Activated CD4-positive, alpha-beta T cell treated with anti-CD3 and anti-CD28 coated beads, Interleukin-10, Interleukin-2, amounts not matched to agents 100 ng/mL and 50 ng/mL, durations not matched to agents 16 hours and 8 hours (primary cell): ENCODE measurements around the gene TPGS1.
A peak's percentile ranks its signal among the peaks of the same experiment; 100 is the strongest.

Source experiments
- DNase-seq: peaks from one replicate; pipeline ENCODE4 v3.0.0-alpha.2; 2020

The TPGS1 gene

GRCh38 chr19:522726-523125 lies 15.4 kb downstream of the TPGS1 start:
- DNase-seq: no peak

GRCh38 chr19:524062-524674 lies 16.9 kb downstream of the TPGS1 start:
- no peak for DNase-seq

GRCh38 chr19:525029-525428 lies 17.7 kb downstream of the TPGS1 start:
- DNase-seq: no peak

- DNase-seq: no peak
Measured at GRCh38 chr19:525857-526419, 18.6 kb downstream of the TPGS1 start.

GRCh38 chr19:530134-531008 lies 23.1 kb downstream of the TPGS1 start:
- no peak for DNase-seq

GRCh38 chr19:531009-531752 lies 23.9 kb downstream of the TPGS1 start:
- DNase-seq: peak; percentile 94

- no peak for DNase-seq
Measured at GRCh38 chr19:531753-532560, 24.7 kb downstream of the TPGS1 start, which contains the start of gene CDC34. Gene CDC34 (plus strand): TSS chr19:531760. CDS start chr19:531932, 172 bp downstream.

- DNase-seq: peak; percentile 55
Measured at GRCh38 chr19:532561-533363, 25.5 kb downstream of the TPGS1 start.

- no peak for DNase-seq
Measured at GRCh38 chr19:533364-534058, 26.2 kb downstream of the TPGS1 start.

GRCh38 chr19:534088-534487 lies 26.8 kb downstream of the TPGS1 start:
- no peak for DNase-seq

- no peak for DNase-seq
Measured at GRCh38 chr19:535017-535835, 27.9 kb downstream of the TPGS1 start.

- no peak for DNase-seq
Measured at GRCh38 chr19:536031-536880, 29.0 kb downstream of the TPGS1 start.

GRCh38 chr19:536881-537404 lies 29.6 kb downstream of the TPGS1 start:
- no peak for DNase-seq

- no peak for DNase-seq
Measured at GRCh38 chr19:538641-539428, 31.5 kb downstream of the TPGS1 start.

GRCh38 chr19:539429-540030 lies 32.2 kb downstream of the TPGS1 start:
- no peak for DNase-seq

- no peak for DNase-seq
Measured at GRCh38 chr19:540867-541637, 33.8 kb downstream of the TPGS1 start.

GRCh38 chr19:541699-542098 lies 34.4 kb downstream of the TPGS1 start:
- DNase-seq: no peak
